GM23248 (cell line): ENCODE data around the gene CFAP100. TPM values are rescaled to one million over a fixed set of nuclear protein-coding genes. Genes with fewer than 3 reads are reported as not detected.

ENCODE experiments used
- DNase-seq: peaks from one replicate; pipeline ENCODE4 v3.0.0-alpha.2; 2015
- H2AFZ ChIP-seq: fragments of 200-600 bp; sonication (generic); 2 replicates; pipeline ENCODE4 v1.6.1; 2016; ENCODE audit warnings: antibody characterized with exemption
- H3F3A ChIP-seq: fragments of 200-600 bp; sonication (generic); 2 replicates; pipeline ENCODE4 v1.6.1; 2016; ENCODE audit warnings: mild to moderate bottlenecking, antibody characterized with exemption, mixed run types; ENCODE audit not compliant: insufficient read depth
- H3K27ac ChIP-seq: fragments of 200-600 bp; sonication (generic); 2 replicates; pipeline ENCODE4 v1.5.1; 2016; ENCODE audit warnings: mild to moderate bottlenecking
- H3K27me3 ChIP-seq: fragments of 200-600 bp; sonication (generic); replicated peaks from 2 replicates; pipeline ENCODE4 v1.6.1; 2016; ENCODE audit warnings: mild to moderate bottlenecking; ENCODE audit not compliant: insufficient read depth
- H3K36me3 ChIP-seq: fragments of 200-600 bp; sonication (generic); 2 replicates; pipeline ENCODE4 v1.6.1; 2016; ENCODE audit warnings: low read depth, mild to moderate bottlenecking
- H3K4me1 ChIP-seq: fragments of 200-600 bp; sonication (generic); 2 replicates; pipeline ENCODE4 v1.6.1; 2016; ENCODE audit warnings: mild to moderate bottlenecking; ENCODE audit not compliant: insufficient read depth
- H3K4me2 ChIP-seq: fragments of 200-600 bp; sonication (generic); one replicate; pipeline ENCODE4 v1.6.1; 2016; ENCODE audit warnings: mild to moderate bottlenecking; ENCODE audit not compliant: unreplicated experiment
- H3K4me3 ChIP-seq: fragments of 200-600 bp; sonication (generic); 2 replicates; pipeline ENCODE4 v1.5.1; 2016; ENCODE audit warnings: mild to moderate bottlenecking
- H3K79me2 ChIP-seq: fragments of 200-600 bp; sonication (generic); 2 replicates; pipeline ENCODE4 v1.6.1; 2016; ENCODE audit warnings: mild to moderate bottlenecking; ENCODE audit not compliant: insufficient read depth
- H3K9ac ChIP-seq: fragments of 200-600 bp; sonication (generic); 2 replicates; pipeline ENCODE4 v1.6.1; 2016; ENCODE audit warnings: mild to moderate bottlenecking
- H3K9me2 ChIP-seq: fragments of 200-600 bp; sonication (generic); 2 replicates; pipeline ENCODE4 v1.6.1; 2016; ENCODE audit warnings: mixed run types, mild to moderate bottlenecking, moderate library complexity; ENCODE audit not compliant: insufficient read depth
- H3K9me3 ChIP-seq: fragments of 200-600 bp; sonication (generic); one replicate; pipeline ENCODE4 v1.6.1; 2017; ENCODE audit warnings: low read depth
- H4K20me1 ChIP-seq: fragments of 200-600 bp; sonication (generic); 2 replicates; pipeline ENCODE4 v1.6.0; 2016; ENCODE audit not compliant: insufficient read depth
- EZH2 ChIP-seq: fragments of 200-600 bp; sonication (generic); IDR thresholded peaks from 2 replicates; pipeline ENCODE4 v1.6.1; 2018; ENCODE audit warnings: antibody characterized with exemption, mild to moderate bottlenecking; ENCODE audit not compliant: insufficient read depth, poor library complexity, severe bottlenecking
- EZH2phosphoT487 ChIP-seq: fragments of 200-600 bp; sonication (generic); IDR thresholded peaks from 2 replicates; pipeline ENCODE4 v1.6.1; 2018; ENCODE audit warnings: antibody characterized with exemption, moderate library complexity, mild to moderate bottlenecking, low read depth; ENCODE audit not compliant: insufficient read depth
- WGBS, 2 experiments: methylation state at CpG; one replicate each; pipeline ENCODE4 v1.1.6; 2015 to 2017; ENCODE audit warnings: low lambda C conversion rate in 2 of 2, low coverage in 1 of 2; ENCODE audit errors: missing lambda C conversion rate in 2 of 2; 5-methylcytosine and 5-hydroxymethylcytosine counted together
- in situ Hi-C: fragments of 300-500 bp; cut with MboI; formaldehyde crosslinking; loops from 2 replicates; pipeline ENCODE4 v1.15.0; 2020
- polyA plus RNA-seq: library from polyadenylated mRNA; unstranded; fragments of >200 nt; fragmentation: Nextera tagmentation; extraction: Ambion mirVana; gene quantifications from 2 replicates; pipeline ENCODE4 v1.2.1, GENCODE V29; 2016
- total RNA-seq: library from RNA; depleted of rRNA; stranded (reverse); fragments of >200 nt; shearing (Covaris generic); gene quantifications from 2 replicates; pipeline ENCODE4 v1.2.3, GENCODE V29; 2014

CFAP100 gene
- total and polyA plus RNA-seq, 2 experiments from 2014 or later, result not detected

GRCh38 chr3:126415661-126416591, 21.2 kb downstream of the CFAP100 start:
- H2AFZ ChIP-seq, result no peak overlapping the region
- H4K20me1 ChIP-seq, result no peaks in the 10 kb centered on the region
- H3K4me1 ChIP-seq, result no peaks in the 10 kb centered on the region
- H3K27me3 ChIP-seq, result peaks cover 31% of the 10 kb centered on the region
- no peaks in the 10 kb centered on the region for H3K79me2 ChIP-seq
- H3K4me3 ChIP-seq, result no peak overlapping the region
- no peak for TF ChIP-seq EZH2phosphoT487
- no peak for TF ChIP-seq EZH2
- no peak for DNase-seq
- no peaks in the 10 kb centered on the region for H3K36me3 ChIP-seq
- H3K27ac ChIP-seq, result no peak overlapping the region
- WGBS, 2 experiments, result 50 to 51% methylated on average over 54 to 57 of the region's 61 CpGs
- in situ Hi-C loops, result no loop called here
- no peaks in the 10 kb centered on the region for H3K9me2 ChIP-seq
- no peaks in the 10 kb centered on the region for H3F3A ChIP-seq
- no peaks in the 10 kb centered on the region for H3K9me3 ChIP-seq
- H3K4me2 ChIP-seq, result no peak overlapping the region
- no peak overlapping the region for H3K9ac ChIP-seq

GRCh38 chr3:126416943-126417342, 22.2 kb downstream of the CFAP100 start:
- Histone ChIP-seq H3K9me2 (no peaks in the 10 kb centered on the region), H3K79me2 (no peaks in the 10 kb centered on the region), H3K4me2 (no peak overlapping the region), H4K20me1 (no peaks in the 10 kb centered on the region), H3K36me3 (no peaks in the 10 kb centered on the region), H3K27ac (no peak overlapping the region), H3F3A (no peaks in the 10 kb centered on the region), H3K27me3 (peaks cover 24% of the 10 kb centered on the region), H3K9ac (no peak overlapping the region), H3K4me1 (no peaks in the 10 kb centered on the region), H2AFZ (no peak overlapping the region), H3K9me3 (no peaks in the 10 kb centered on the region), H3K4me3 (no peak overlapping the region)
- WGBS, 2 experiments, result 78 to 81% methylated on average over 7 of the region's 7 CpGs
- DNase-seq, result no peak
- no peak for TF ChIP-seq EZH2phosphoT487
- no peak for TF ChIP-seq EZH2
- in situ Hi-C loops, result no loop called here

- Histone ChIP-seq H3K4me1 (no peaks in the 10 kb centered on the region), H3K36me3 (no peaks in the 10 kb centered on the region), H3K4me2 (no peak overlapping the region), H3K27ac (no peak overlapping the region), H4K20me1 (no peaks in the 10 kb centered on the region), H3K4me3 (no peak overlapping the region), H3F3A (no peaks in the 10 kb centered on the region), H2AFZ (no peak overlapping the region), H3K79me2 (no peaks in the 10 kb centered on the region), H3K9ac (no peak overlapping the region), H3K27me3 (peaks cover 18% of the 10 kb centered on the region), H3K9me2 (no peaks in the 10 kb centered on the region), H3K9me3 (no peaks in the 10 kb centered on the region)
- TF ChIP-seq EZH2phosphoT487 (no peak), EZH2 (no peak)
- in situ Hi-C loops, result no loop called here
- DNase-seq, result no peak
- 6 to 8% methylated on average over 5 of the region's 5 CpGs for WGBS, 2 experiments
These were observed 22.8 kb downstream of the CFAP100 start for GRCh38 chr3:126417515-126417914.

GRCh38 chr3:126417981-126418530, 23.3 kb downstream of the CFAP100 start:
- no peaks in the 10 kb centered on the region for H3K79me2 ChIP-seq
- H3F3A ChIP-seq, result no peaks in the 10 kb centered on the region
- no peak overlapping the region for H3K4me3 ChIP-seq
- peaks cover 17% of the 10 kb centered on the region; the same call in 1 of the 2 replicates for H3K27me3 ChIP-seq
- WGBS, 2 experiments, result 70 to 74% methylated on average over 11 of the region's 11 CpGs
- no peaks in the 10 kb centered on the region for H3K36me3 ChIP-seq
- TF ChIP-seq EZH2, result no peak
- H3K4me1 ChIP-seq, result no peaks in the 10 kb centered on the region
- H3K4me2 ChIP-seq, result no peak overlapping the region
- no peak overlapping the region for H2AFZ ChIP-seq
- H3K9ac ChIP-seq, result no peak overlapping the region
- H3K27ac ChIP-seq, result no peak overlapping the region
- no peak for DNase-seq
- H3K9me3 ChIP-seq, result no peaks in the 10 kb centered on the region
- H4K20me1 ChIP-seq, result no peaks in the 10 kb centered on the region
- in situ Hi-C loops, result no loop called here
- H3K9me2 ChIP-seq, result no peaks in the 10 kb centered on the region
